Activated CD8-positive, alpha-beta memory T cell treated with anti-CD3 and anti-CD28 coated beads for 1 hour (primary cell): ENCODE results near the gene LHFPL2.
"Not testable (repeated sequence)": the region's sequence is repeated elsewhere in the genome, so short reads cannot be mapped to it uniquely, and the experiment has no call there.

Experiments
- DNase-seq, 2 donors: peaks; one replicate each; pipeline ENCODE4 v3.0.0-alpha.2; 2020; ENCODE audit warnings: low read depth in 1 of 2; ENCODE audit errors: extremely low read depth in 1 of 2

The LHFPL2 gene

DNA sequence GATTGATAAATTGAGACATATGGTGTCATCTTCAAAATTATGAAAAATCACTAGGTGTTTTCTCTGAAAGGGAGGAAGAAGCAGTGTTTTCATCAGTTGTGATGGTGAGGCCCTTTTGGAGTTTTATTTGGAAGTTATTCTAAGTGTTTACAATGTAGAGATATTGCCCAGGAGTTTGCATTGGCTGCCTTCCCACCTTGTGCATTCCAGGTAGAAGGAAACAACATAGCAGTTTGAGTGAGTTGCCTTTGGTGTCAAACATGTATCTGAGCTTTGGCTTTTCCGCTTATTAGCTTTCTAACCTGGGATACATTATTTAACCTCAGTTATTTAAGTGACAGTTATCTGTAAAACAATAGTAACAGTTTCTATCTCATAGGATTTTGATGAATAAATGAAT is 165.6 kb downstream of the LHFPL2 start:
- no peak for DNase-seq

DNA sequence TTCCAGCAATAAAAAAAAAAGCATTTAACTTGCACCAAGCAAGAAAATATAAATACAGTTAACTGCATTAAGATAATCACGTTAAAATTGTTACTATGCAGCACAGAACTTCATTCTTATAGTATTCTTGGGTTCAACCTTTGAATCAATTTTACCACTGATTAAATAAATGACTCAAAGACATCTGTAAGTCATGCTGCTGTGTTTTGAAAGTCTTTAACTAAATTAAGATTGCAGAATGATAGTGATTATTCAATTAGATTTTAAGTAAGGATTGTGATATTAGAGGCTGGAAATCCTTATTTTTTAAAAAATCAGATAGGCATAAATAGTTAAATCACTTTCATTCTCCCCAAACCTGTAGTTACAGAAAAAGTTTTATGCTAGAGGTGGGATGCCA is 171.8 kb downstream of the LHFPL2 start:
- DNase-seq = no peak

DNA sequence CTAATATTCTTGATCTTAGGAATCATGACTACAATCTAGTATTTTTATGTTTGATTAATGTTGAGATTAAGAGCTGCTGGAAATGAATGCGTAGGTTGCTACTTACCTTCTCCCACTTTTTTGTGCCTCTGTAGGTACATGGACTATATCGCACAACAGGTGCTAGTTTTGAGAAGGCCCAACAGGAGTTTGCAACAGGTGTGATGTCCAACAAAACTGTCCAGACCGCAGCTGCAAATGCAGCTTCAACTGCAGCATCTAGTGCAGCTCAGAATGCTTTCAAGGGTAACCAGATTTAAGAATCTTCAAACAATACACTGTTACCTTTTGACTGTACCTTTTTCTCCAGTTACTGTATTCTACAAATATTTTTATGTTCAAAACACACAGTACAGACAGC is 173.2 kb downstream of the LHFPL2 start:
- no peak for DNase-seq

- DNase-seq = no peak
Measured at GRCh38 chr5:78473751-78474150, 174.8 kb downstream of the LHFPL2 start.

DNA sequence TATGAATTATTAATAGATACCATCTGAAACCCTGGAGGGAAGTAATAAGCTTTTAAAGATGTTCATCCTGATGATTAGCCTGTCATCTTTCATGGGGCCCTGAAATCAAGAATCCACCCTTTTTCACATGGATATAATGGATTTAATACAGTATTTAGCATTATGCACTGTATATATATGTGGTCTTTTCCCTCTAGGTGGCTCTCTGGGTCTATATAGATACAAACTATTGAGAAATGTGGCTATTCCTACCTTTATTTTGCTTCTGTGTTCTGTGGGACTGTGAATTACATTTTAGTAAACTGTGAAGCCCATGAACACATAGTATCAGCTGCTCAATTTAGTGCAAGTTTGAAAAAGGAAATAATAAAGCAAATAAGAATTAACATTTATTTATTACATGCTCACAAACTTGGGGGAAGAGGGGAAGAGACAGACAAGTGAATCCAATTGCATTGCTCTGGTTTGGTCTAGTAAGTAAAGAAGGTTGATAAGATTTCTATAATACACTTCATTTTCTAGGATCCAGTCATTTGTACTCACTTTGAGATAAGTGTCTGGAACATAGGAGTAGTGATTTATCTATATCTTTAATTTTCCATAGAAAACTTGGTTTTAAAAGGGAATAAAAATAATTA is 176.0 kb downstream of the LHFPL2 start:
- DNase-seq = no peak

DNA sequence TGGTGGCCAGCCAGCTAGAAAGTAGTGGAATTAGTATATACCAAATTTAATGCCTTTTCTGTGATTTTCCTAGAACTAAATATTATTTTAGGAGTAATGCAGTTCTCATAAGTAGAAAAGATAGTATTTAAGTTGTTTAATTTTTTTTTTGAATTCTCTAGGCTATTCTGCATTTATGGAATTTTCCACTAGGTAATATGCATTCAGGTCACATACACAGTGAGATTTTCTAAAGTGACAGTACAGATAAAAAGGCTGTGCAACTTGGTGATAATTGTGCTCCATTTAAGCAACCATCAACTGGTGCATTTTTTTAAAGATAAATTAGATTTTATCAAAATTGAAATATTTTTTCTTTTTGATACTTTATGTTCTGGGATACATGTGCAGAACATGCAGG is 176.7 kb downstream of the LHFPL2 start:
- no peak for DNase-seq

DNA sequence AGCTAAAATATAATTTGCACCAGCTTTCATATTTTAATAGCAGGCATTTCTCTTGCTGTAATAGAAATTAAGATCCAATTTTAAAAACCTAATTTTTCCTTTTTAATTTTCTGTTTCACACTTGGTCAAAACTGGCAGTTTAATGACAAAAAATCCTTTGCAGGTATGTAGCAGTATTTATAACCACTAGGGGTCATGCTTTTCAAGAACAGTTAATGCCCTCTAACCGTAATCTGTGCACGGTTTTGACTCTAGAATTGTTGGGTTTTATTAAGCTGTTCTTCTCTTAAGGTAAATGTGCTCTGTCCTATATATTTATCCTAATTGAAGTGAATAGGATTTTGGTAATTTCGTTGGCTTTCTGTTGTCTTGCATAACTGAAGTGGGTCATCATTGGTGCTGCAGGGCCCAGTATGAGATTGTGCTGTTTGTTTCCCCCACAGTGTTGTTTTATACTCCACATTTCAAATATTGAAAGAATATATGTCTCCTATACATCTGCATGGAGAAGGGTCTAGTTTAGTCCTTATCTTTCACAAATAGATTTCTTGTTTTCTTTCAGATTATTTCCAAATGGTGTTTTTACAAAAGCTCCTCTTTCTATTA is 180.7 kb downstream of the LHFPL2 start:
- DNase-seq = no peak

- no peak for DNase-seq
Measured at GRCh38 chr5:78467140-78467539, 181.4 kb downstream of the LHFPL2 start.

- no peak for DNase-seq
Measured at GRCh38 chr5:78458843-78459242, 189.7 kb downstream of the LHFPL2 start.

GRCh38 chr5:78457507-78457906 is 191.1 kb downstream of the LHFPL2 start:
- not testable (repeated sequence) for DNase-seq

- no peak for DNase-seq
Measured at GRCh38 chr5:78449103-78449502, 199.5 kb downstream of the LHFPL2 start.

DNA sequence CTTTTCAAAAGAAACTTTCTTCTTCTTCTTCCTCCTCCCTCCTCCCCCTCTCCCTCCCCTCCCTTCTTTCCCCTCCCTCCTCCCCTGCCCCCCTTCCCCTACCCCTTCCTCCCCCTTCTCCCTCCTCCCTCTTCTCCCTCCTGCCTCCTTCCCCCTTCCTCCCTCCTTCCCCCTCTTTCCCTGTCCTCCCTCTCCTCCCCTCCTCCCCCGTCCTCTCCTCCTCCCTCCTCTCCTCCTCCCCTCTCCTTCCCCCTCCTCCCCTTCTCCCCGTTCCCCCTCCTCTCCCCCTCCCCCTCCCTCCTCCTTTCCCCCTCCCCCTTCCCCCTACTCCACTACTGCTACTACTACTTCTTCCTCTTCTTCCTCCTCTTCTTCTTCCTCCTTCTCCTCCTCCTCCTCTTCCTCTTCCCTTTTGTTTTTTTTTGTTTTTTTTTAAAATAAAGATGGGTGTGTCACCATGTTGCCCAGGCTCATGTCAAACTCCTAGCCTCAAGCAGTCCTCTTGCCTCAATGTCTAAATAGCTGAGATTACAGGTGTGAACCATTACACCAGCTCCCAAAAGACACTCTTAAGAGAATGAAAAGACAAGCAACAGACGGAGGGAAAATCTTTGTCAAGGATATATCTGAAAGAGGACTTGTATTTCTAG is 200.7 kb downstream of the LHFPL2 start:
- DNase-seq = no peak
